ENCODE measurements around the gene NCAPD2. TPM values are rescaled to one million over a fixed set of nuclear protein-coding genes. Genes with fewer than 3 reads are reported as not detected.
A peak's percentile ranks its signal among the peaks of the same experiment; 100 is the strongest.
"Not testable (repeated sequence)": the region's sequence is repeated elsewhere in the genome, so short reads cannot be mapped to it uniquely, and the experiment has no call there.

NCAPD2 gene
- polyA plus RNA-seq, 1 of the 3 experiments (the other 2 are of a cell fraction): 46.9 TPM

DNA sequence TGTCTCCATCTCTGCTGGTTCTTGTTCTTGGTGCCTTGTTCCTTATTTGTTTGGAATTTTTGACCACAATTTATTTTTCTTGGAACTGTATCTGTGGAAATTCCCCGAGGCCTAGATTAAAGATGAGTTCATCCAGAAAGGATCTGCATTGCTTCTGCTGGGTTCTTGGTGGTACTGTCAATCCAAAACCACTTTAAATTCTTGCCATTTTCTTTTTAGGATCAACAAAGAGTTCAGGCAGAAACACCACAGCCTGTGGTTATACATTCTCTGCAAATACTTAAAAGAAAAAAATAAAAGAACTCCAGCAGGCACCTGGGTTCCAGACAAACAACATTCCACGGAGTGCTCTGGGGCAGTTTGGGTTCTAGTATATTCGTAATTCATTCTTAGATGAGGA, 17.4 kb upstream of the NCAPD2 start:
- WGBS (ENCODE audit: low lambda C conversion rate): 57% methylated on average over 3 of the region's 3 CpGs
- Histone ChIP-seq H3K27me3 (ENCODE audit: insufficient read depth) (no peaks in the 10 kb centered on the region), H3K9me3 (no peaks in the 10 kb centered on the region), H3K27ac (ENCODE audit: low read depth in 2 of 2, low read length in 1 of 2) (peak overlapping the region in 1 of 2 experiments; percentile 42; a peak in 1 of 4 replicates), H3K9me2 (no peaks in the 10 kb centered on the region), H3K36me3 (replicated peaks in 1 of 2; ENCODE audit: control insufficient read depth in 1 of 2, insufficient read depth in 2 of 2, low read length in 1 of 2) (no peaks in the 10 kb centered on the region), H4K20me1 (ENCODE audit: insufficient read depth) (no peaks in the 10 kb centered on the region), H3K4me3 (ENCODE audit: low read depth in 2 of 2, low read length in 1 of 2) (no peak overlapping the region), H2AFZ (ENCODE audit: low read depth) (no peak overlapping the region), H3K79me2 (ENCODE audit: insufficient read depth) (no peaks in the 10 kb centered on the region), H3K9ac (no peak overlapping the region), H3K4me2 (no peak overlapping the region), H3F3A (replicated peaks; ENCODE audit: insufficient read depth) (peaks cover 5% of the 10 kb centered on the region), H3K4me1 (ENCODE audit: control insufficient read depth in 1 of 2, insufficient read depth in 2 of 2, low read depth in 1 of 2, low read length in 1 of 2) (0 out of 4 replicates have a peak, but pooled peaks cover 0 to 5% of the 10 kb centered on the region in 2 experiments)
- ChIA-PET POLR2A (no interaction called here), CTCF (no interaction called here)
- no peak for DNase-seq
- TF ChIP-seq NFIC (IDR thresholded peaks at IDR 0.05; ENCODE audit: borderline replicate concordance): no peak

DNA sequence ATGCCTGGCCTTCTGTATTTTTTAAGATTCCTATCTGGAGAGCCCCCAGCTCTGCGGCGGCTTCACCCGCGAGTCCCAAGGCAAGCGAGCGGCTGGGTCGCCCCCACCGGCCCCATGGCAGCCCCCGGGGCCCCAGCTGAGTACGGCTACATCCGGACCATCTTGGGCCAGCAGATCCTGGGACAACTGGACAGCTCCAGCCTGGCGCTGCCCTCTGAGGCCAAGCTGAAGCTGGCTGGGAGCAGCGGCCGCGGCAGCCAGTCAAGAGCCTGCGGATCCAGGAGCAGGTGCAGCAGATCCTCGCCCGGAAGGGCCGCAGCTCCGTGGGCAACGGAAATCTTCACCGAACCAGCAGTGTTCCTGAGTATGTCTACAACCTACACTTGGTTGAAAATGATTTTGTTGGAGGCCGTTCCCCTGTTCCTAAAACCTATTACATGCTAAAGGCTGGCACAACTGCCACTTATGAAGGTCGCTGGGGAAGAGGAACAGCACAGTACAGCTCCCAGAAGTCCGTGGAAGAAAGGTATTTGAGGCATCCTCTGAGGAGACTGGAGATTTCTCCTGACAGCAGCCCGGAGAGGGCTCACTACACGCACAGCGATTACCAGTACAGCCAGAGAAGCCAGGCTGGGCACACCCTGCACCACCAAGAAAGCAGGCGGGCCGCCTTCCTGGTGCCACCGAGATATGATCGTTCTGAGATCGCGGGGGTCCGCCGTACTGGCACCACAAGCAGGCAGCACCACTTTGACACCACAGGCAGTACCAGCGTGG, 16.1 kb upstream of the NCAPD2 start:
- 90% methylated on average over 28 of the region's 37 CpGs for WGBS (ENCODE audit: low lambda C conversion rate)
- H3K9me3 ChIP-seq; H3K36me3 ChIP-seq (replicated peaks in 1 of 2; ENCODE audit: control insufficient read depth in 1 of 2, insufficient read depth in 2 of 2, low read length in 1 of 2); H3K27me3 ChIP-seq (ENCODE audit: insufficient read depth); DNase-seq; H3F3A ChIP-seq (replicated peaks; ENCODE audit: insufficient read depth); H2AFZ ChIP-seq (ENCODE audit: low read depth); H3K9ac ChIP-seq; H3K9me2 ChIP-seq; H3K27ac ChIP-seq (ENCODE audit: low read depth in 2 of 2, low read length in 1 of 2); H3K79me2 ChIP-seq (ENCODE audit: insufficient read depth); H3K4me2 ChIP-seq; H3K4me1 ChIP-seq (ENCODE audit: control insufficient read depth in 1 of 2, insufficient read depth in 2 of 2, low read depth in 1 of 2, low read length in 1 of 2); H4K20me1 ChIP-seq (ENCODE audit: insufficient read depth); POLR2A ChIA-PET; H3K4me3 ChIP-seq (ENCODE audit: low read depth in 2 of 2, low read length in 1 of 2): not testable (repeated sequence)
- CTCF ChIA-PET: interaction anchor here (2.8 kb wide), 1 partner anchor 12 kb away, joined by 7 read pairs; no protein-coding TSS in a partner anchor

DNA sequence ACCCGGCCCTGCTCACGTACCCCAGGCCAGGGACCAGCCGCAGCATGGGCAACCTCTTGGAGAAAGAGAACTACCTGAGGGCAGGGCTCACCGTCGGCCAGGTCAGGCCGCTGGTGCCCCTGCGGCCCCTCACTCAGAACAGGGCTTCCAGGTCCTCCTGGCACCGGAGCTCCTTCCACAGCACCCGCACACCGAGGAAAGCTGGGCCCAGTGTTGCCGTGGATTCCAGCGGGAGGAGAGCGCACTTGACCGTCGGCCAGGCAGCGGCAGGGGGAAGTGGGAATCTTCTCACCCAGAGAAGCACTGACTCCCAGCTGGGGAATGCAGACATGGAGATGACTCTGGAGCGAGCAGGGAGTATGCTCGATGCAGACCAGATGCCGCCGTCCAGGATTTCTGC, 15.5 kb upstream of the NCAPD2 start:
- Histone ChIP-seq H3K4me3 (ENCODE audit: low read depth in 2 of 2, low read length in 1 of 2) (no peak overlapping the region), H3K9ac (no peak overlapping the region), H3K9me2 (no peaks in the 10 kb centered on the region), H3K36me3 (replicated peaks in 1 of 2; ENCODE audit: control insufficient read depth in 1 of 2, insufficient read depth in 2 of 2, low read length in 1 of 2) (no peaks in the 10 kb centered on the region), H3K9me3 (no peaks in the 10 kb centered on the region), H2AFZ (ENCODE audit: low read depth) (no peak overlapping the region), H3K4me2 (no peak overlapping the region), H3K79me2 (ENCODE audit: insufficient read depth) (no peaks in the 10 kb centered on the region), H4K20me1 (ENCODE audit: insufficient read depth) (no peaks in the 10 kb centered on the region), H3K27me3 (ENCODE audit: insufficient read depth) (no peaks in the 10 kb centered on the region), H3K4me1 (ENCODE audit: control insufficient read depth in 1 of 2, insufficient read depth in 2 of 2, low read depth in 1 of 2, low read length in 1 of 2) (0 out of 4 replicates have a peak, but pooled peaks cover 0 to 5% of the 10 kb centered on the region in 2 experiments), H3K27ac (ENCODE audit: low read depth in 2 of 2, low read length in 1 of 2) (no peak overlapping the region), H3F3A (replicated peaks; ENCODE audit: insufficient read depth) (no peaks in the 10 kb centered on the region)
- no peak for DNase-seq
- no peak for TF ChIP-seq EZH2phosphoT487 (IDR thresholded peaks at IDR 0.05; ENCODE audit: borderline replicate concordance, low read depth)
- TF ChIP-seq CHD2 (IDR thresholded peaks at IDR 0.05; ENCODE audit: low read length, partially characterized antibody): no peak
- no peak for TF ChIP-seq TAF1 (IDR thresholded peaks at IDR 0.05; ENCODE audit: borderline replicate concordance, low read depth, low read length)
- no peak for TF ChIP-seq FOXM1 (IDR thresholded peaks at IDR 0.05; ENCODE audit: low read depth)
- TF ChIP-seq GABPA (IDR thresholded peaks at IDR 0.05; ENCODE audit: low read depth): no peak
- TF ChIP-seq FOXJ3 (CRISPR knock-in tag; IDR thresholded peaks at IDR 0.05): no peak
- TF ChIP-seq, protein P1, sequence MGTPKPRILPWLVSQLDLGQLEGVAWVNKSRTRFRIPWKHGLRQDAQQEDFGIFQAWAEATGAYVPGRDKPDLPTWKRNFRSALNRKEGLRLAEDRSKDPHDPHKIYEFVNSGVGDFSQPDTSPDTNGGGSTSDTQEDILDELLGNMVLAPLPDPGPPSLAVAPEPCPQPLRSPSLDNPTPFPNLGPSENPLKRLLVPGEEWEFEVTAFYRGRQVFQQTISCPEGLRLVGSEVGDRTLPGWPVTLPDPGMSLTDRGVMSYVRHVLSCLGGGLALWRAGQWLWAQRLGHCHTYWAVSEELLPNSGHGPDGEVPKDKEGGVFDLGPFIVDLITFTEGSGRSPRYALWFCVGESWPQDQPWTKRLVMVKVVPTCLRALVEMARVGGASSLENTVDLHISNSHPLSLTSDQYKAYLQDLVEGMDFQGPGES (IDR thresholded peaks at IDR 0.05; ENCODE audit: low read depth, low read length): no peak
- TF ChIP-seq GATA2 (CRISPR knock-in tag; IDR thresholded peaks at IDR 0.05): no peak
- TF ChIP-seq, protein P2, sequence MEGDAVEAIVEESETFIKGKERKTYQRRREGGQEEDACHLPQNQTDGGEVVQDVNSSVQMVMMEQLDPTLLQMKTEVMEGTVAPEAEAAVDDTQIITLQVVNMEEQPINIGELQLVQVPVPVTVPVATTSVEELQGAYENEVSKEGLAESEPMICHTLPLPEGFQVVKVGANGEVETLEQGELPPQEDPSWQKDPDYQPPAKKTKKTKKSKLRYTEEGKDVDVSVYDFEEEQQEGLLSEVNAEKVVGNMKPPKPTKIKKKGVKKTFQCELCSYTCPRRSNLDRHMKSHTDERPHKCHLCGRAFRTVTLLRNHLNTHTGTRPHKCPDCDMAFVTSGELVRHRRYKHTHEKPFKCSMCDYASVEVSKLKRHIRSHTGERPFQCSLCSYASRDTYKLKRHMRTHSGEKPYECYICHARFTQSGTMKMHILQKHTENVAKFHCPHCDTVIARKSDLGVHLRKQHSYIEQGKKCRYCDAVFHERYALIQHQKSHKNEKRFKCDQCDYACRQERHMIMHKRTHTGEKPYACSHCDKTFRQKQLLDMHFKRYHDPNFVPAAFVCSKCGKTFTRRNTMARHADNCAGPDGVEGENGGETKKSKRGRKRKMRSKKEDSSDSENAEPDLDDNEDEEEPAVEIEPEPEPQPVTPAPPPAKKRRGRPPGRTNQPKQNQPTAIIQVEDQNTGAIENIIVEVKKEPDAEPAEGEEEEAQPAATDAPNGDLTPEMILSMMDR (IDR thresholded peaks at IDR 0.05): no peak
- CTCF ChIA-PET: interaction anchor here (2.8 kb wide), 1 partner anchor 13 kb away, joined by 7 read pairs; no protein-coding TSS in a partner anchor
- 77% methylated on average over 4 of the region's 20 CpGs for WGBS (ENCODE audit: low lambda C conversion rate)
- POLR2A ChIA-PET: no interaction called here
